Stimulated activated CD8-positive, alpha-beta memory T cell treated with anti-CD3 and anti-CD28 coated beads, Interleukin-4, amount 100 ng/mL, for 24 hours (primary cell): Measurements from ENCODE around the gene CIAPIN1.
"Not testable (repeated sequence)": the region's sequence is repeated elsewhere in the genome, so short reads cannot be mapped to it uniquely, and the experiment has no call there.

Experiments used
- DNase-seq: peaks from one replicate; pipeline ENCODE4 v3.0.0-alpha.2; 2020; ENCODE audit warnings: low read depth

The CIAPIN1 gene

GRCh38 chr16:57440551-57440950, 6.6 kb downstream of the CIAPIN1 start:
- DNase-seq = not testable (repeated sequence)

- not testable (repeated sequence) for DNase-seq
Measured at GRCh38 chr16:57439947-57440346, 7.2 kb downstream of the CIAPIN1 start.

- no peak for DNase-seq
Measured at GRCh38 chr16:57435838-57436237, 11.3 kb downstream of the CIAPIN1 start.

- DNase-seq = no peak
Measured at GRCh38 chr16:57434003-57434402, 13.2 kb downstream of the CIAPIN1 start.

- no peak for DNase-seq
Measured at GRCh38 chr16:57432989-57433388, 14.2 kb downstream of the CIAPIN1 start.

GRCh38 chr16:57432505-57432904, 14.7 kb downstream of the CIAPIN1 start:
- no peak for DNase-seq

GRCh38 chr16:57430955-57431354, 16.2 kb downstream of the CIAPIN1 start:
- DNase-seq = no peak

GRCh38 chr16:57427824-57428223, 19.4 kb downstream of the CIAPIN1 start:
- no peak for DNase-seq

- no peak for DNase-seq
Measured at GRCh38 chr16:57427307-57427706, 19.9 kb downstream of the CIAPIN1 start.

- DNase-seq = no peak
Measured at GRCh38 chr16:57426356-57426755, 20.8 kb downstream of the CIAPIN1 start.

GRCh38 chr16:57424583-57424982, 22.6 kb downstream of the CIAPIN1 start:
- no peak for DNase-seq

- no peak for DNase-seq
Measured at GRCh38 chr16:57423152-57423551, 24.0 kb downstream of the CIAPIN1 start.

- no peak for DNase-seq
Measured at GRCh38 chr16:57422026-57422944, 24.9 kb downstream of the CIAPIN1 start.

- DNase-seq = no peak
Measured at GRCh38 chr16:57419506-57419905, 27.7 kb downstream of the CIAPIN1 start.

GRCh38 chr16:57416084-57416483, 31.1 kb downstream of the CIAPIN1 start:
- no peak for DNase-seq

- no peak for DNase-seq
Measured at GRCh38 chr16:57413733-57414132, 33.5 kb downstream of the CIAPIN1 start.

GRCh38 chr16:57413301-57413730, 33.9 kb downstream of the CIAPIN1 start:
- DNase-seq = no peak

- DNase-seq = no peak
Measured at GRCh38 chr16:57412584-57412983, 34.6 kb downstream of the CIAPIN1 start.

GRCh38 chr16:57411362-57411976, 35.7 kb downstream of the CIAPIN1 start:
- DNase-seq = no peak

GRCh38 chr16:57409870-57410587, 37.2 kb downstream of the CIAPIN1 start:
- DNase-seq = no peak

GRCh38 chr16:57409065-57409464, 38.1 kb downstream of the CIAPIN1 start:
- no peak for DNase-seq

- DNase-seq = no peak
Measured at GRCh38 chr16:57407521-57408353, 39.4 kb downstream of the CIAPIN1 start.
